CD4-positive, alpha-beta T cell treated with Interleukin-6 at 100 ng/mL for 8 hours (primary cell): ENCODE results near the gene PHB1.
"Not testable (repeated sequence)": the region's sequence is repeated elsewhere in the genome, so short reads cannot be mapped to it uniquely, and the experiment has no call there.

Source experiments
- DNase-seq: peaks from one replicate; pipeline ENCODE4 v3.0.0-alpha.2; 2020; ENCODE audit warnings: mixed read lengths, low spot score

PHB1 gene

DNA sequence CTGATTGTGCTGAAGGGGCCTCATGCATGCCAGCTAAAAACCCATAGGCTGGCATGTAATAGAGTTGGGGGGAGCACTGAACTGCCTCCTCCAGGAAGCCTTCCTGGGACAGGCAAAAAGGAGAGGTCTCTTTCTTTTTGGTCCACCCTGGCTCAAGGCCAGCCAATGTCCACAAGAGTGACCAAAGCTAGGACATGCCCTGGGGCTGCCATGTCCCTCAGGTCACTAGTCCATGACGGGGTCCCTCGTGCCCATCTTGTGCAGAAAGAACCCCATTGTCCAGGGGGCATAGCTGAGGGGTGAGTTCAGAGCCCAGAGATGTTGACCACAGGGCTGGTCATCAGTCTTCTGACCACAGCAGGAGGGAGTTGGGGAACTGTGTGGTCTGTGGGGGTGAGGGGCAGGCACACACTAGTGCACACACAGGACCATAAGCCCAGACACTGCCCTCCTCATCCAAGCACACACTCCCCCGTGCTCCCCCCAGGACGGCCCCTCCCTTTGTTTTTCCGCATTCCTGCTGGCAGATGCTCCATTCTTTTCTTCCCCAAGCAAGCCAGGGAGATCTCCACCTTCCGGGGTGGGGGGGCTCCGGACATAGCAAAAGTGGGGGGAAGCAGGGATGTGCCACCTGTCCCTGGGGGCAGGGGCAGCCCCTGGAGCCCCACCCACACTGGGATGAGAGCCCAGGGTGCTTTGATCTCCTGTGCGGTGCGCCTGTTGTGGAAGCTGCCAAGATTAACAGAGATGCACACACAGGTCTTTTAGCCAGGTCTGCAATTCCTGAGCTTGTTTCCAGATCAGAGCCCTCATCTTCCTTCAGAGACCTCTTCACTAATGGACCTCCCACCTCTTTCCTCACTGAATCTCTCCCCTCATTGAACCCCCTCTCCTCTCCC is 25.2 kb upstream of the PHB1 start:
- no peak for DNase-seq

DNA sequence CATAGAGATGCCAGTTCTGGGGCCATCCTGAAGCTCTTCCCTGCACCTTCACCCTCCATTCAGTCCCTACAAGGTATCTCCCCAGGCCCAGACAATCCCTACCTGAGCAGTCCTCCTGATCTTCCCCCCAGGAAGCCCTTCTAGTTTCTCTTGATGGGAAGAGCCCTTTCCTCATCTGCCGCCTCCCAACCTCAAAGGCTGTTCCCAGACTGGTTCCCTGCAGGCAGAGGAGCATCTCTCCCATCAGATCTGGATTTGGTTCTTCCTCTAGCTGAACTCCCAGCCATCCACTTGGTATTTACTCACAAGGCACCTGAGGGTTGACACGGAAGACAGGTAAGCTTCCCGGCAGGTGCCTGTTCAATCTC is 24.6 kb upstream of the PHB1 start:
- no peak for DNase-seq

GRCh38 chr17:49438436-49439278 is 24.0 kb upstream of the PHB1 start:
- no peak for DNase-seq

GRCh38 chr17:49437696-49438435 is 23.2 kb upstream of the PHB1 start:
- no peak for DNase-seq

- no peak for DNase-seq
Observed at GRCh38 chr17:49436174-49436573, 21.5 kb upstream of the PHB1 start.

- DNase-seq: no peak
Observed at GRCh38 chr17:49435671-49436029, 21.0 kb upstream of the PHB1 start.

DNA sequence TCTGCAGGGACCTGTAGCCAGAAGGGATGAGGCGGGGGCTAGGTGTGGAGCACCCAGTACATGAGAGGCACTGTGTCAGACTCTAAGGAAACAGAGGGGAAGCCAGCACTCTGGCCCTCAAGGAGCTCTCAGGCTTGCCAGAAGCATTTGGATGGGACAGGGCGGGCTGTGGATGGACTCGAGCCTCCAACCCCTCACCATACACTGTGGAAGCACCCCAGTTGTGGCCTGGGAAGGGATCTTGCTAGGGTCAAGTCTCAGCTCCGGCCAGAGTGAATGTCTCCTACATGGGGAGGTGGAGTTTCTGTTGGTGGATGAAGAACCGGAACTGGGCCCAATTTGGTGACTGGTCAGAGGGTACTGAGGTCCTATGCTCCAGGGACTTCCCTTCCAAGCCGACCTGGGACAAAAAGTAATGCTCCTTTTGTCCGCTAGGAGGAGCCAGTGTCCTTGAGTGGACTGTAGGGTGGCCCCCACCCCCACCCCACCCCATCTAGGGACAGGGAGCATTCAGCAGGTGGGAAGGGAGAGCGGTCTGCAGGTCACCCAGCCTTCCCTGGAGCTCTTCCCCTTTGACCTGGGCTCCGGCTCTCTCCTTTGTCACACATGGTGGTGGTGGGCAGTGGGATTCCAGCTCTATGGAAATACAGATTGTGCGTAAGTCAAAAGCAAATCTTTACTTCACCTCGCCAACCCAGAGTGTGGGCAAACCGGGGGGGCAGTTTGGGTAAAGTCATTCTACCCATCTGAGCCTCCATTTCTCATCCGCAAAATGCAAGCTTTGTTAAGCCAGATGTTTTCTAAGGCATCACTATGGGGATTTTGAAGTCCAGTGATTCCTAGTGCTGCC is 20.4 kb upstream of the PHB1 start:
- DNase-seq: peak; percentile 33

GRCh38 chr17:49433000-49433694 is 18.5 kb upstream of the PHB1 start:
- no peak for DNase-seq

GRCh38 chr17:49431743-49432142 is 17.1 kb upstream of the PHB1 start:
- DNase-seq: no peak

DNA sequence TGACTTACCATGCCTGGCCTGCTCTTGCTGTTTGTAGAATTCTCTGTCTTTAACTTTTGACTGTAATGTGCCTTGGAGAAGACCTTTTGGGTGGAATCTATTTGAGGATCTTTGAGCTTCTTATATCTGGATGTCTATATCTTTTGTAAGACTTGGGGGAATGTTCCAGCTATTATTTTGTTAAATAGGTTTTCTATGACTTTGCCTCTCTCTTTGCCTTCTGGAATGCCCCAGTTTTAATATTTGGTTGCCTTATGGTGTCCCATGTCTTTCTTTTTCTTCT is 10.3 kb upstream of the PHB1 start:
- no peak for DNase-seq

DNA sequence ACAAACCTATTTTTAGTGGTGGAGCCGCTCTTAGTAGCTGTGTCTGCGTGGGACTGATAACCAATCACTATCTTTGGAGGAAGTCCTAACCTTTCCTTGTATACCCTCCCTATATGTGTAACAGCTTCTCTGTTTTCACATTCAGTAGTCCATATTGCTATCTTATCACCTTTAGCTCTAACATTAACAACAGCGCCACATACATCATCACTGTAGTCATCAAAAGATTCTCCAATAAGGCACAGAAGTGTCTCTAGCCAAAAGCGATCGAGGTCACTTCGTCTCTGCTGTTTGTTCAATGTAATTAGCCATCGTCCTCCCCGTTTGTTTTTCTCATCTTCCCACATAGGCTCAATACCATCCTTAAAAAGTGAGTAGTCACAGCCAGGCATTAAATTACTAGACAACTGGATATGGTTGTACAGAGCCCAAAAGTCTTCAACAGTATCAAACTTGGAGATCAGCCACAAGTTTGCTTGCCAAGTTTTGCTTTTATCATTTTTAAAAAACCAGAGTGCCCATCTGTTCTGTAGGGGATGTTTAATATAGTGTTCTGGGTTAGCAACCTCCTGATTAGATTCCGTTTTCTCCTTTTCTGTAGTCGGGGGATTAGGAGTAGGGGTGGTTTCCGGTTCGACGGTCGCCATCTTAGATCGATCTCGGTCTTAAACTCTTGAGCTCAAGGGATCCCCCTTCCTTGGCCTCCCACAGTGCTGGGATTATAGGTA is 9.8 kb upstream of the PHB1 start:
- not testable (repeated sequence) for DNase-seq

DNA sequence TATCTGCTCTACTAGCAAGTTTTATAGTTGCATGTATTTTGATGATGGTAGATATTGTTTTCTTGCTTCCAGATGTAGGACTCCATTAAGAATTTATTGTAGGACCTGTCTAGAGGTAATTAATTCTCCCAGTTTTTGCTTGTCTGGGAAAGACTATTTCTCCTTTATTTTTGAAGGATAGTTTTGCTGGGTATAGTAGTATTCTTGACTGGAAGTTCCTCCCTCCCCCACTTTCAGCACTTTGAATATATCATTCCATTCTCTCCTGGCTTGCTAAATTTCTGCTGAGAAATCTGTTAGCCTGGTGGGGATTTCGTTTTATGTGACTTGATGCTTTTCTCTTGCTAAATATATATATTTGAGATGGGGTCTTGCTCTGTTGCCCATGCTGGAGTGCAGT is 8.0 kb upstream of the PHB1 start:
- DNase-seq: no peak

GRCh38 chr17:49419761-49420160 is 5.1 kb upstream of the PHB1 start:
- not testable (repeated sequence) for DNase-seq

GRCh38 chr17:49418754-49419740 is 4.4 kb upstream of the PHB1 start:
- DNase-seq: not testable (repeated sequence)

DNA sequence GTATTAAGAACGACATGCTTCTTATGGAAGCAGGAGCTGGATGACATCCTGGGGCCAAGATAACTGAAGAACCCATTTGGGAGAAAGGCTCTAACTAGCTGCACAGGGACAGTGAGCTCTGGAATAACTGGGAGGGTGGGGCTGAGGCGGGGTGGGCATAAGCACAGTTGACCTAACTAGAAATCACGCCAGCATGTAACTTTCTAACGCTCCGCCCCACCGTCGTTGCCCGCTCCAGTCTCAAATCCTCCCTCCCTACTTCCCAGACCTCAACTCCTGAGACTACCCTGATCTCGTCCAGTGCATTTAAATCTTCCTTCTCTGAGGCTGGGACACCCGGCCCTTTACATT is 436 bp downstream of the PHB1 start:
- DNase-seq: no peak

- DNase-seq: no peak
Observed at GRCh38 chr17:49409066-49409465, 5.6 kb downstream of the PHB1 start.

DNA sequence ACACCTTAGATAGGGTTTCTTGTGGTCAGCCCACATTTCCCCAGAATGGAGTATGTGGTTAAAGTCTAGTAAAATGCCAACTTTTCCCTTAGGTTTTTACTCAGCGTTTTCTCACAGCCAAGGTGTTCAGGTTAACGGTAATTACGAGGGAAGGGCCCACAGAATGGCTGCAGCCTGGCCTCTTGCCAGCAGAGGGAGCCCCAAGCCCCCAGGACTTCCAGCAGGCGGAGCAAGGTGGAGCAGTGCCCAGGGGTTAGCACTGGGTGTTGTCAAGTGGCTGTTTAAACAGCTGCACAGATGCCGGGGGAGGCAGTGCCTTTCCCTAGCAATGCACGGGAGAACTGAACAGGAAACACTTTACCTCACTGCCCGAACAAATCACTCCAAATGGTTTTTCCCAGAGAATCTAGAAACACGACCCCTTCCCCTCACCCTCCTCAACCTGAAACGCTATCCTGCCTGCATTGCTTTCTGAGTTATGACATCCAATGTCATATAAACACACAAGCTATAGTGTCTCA is 6.6 kb downstream of the PHB1 start:
- DNase-seq: peak; percentile 77

DNA sequence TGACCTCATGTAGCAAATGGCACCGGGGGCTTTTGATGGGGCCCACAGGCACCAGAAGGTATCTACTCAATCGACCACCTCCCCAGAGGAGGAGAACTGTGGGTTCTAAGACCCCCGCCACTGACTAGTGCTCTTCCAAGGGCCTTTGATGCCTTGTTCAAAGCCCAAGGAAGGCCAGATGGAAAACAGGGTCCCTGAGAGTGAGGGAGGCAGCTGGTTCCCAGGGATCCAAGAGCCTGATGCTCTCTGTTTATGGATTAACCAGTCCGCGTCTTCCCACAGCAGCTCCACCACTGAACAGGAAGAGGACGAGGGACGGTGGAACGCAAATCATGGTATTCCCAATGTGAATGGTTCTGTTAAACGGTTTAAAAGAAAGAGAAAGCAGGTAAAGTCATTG is 7.6 kb downstream of the PHB1 start:
- DNase-seq: no peak

- DNase-seq: no peak
Observed at GRCh38 chr17:49406421-49407061, 8.1 kb downstream of the PHB1 start.
